HepG2 (cell line): Measurements from ENCODE around the gene LYSMD1. TPM values are rescaled to one million over a fixed set of nuclear protein-coding genes. Genes with fewer than 3 reads are reported as not detected.
A peak's percentile ranks its signal among the peaks of the same experiment; 100 is the strongest.
"Not testable (repeated sequence)": the region's sequence is repeated elsewhere in the genome, so short reads cannot be mapped to it uniquely, and the experiment has no call there.

ENCODE experiments used
- ATAC-seq: fragments of 200-7000 bp; cut with Tn5 transposase; 3 replicates; pipeline ENCODE4 v1.9.1; 2020; ENCODE audit warnings: mild to moderate bottlenecking, moderate library complexity
- BruUV-seq: library from RNA; stranded (reverse); fragments of 400-500 nt; replicated peaks from 2 replicates; lab custom pipeline; 2021; lab: Mats Ljungman, UMichigan
- CTCF ChIA-PET: fragments of 300-600 bp; formaldehyde crosslinking; extraction: SDS; loops from one replicate; lab custom pipeline; 2021; ENCODE audit warnings: low total read pairs, inconsistent platforms, low intra/inter-chr PET ratio; lab: Yijun Ruan, JAX
- POLR2A ChIA-PET: fragments of 350-600 bp; sonication (Branson Sonifier 250); formaldehyde crosslinking; loops from one replicate; lab custom pipeline; 2020; ENCODE audit warnings: antibody characterized with exemption, inconsistent platforms; lab: Yijun Ruan, JAX
- DNase-seq: peaks from one replicate; pipeline ENCODE4 v3.0.0-alpha.2; 2015; ENCODE audit warnings: low spot score
- FAIRE-seq: peaks from 3 replicates; lab custom pipeline; 2011; peaks lifted over from hg19 to GRCh38; lab: Jason Lieb, UNC
- H2AFZ ChIP-seq: one replicate; pipeline ENCODE4 v1.6.1; 2011; ENCODE audit warnings: low read length, inconsistent platforms
- H3K27ac ChIP-seq: fragments of 300-600 bp; 3 replicates; pipeline ENCODE4 v1.8.0; 2011; ENCODE audit warnings: mixed run types, mild to moderate bottlenecking, mixed read lengths, low read length, inconsistent platforms; ENCODE audit not compliant: insufficient read depth; ENCODE audit errors: extremely low read length
- H3K27me3 ChIP-seq, 2 experiments: fragments of 200-600 bp in 1 of 2; 2 replicates in 1 of 2; 3 replicates in 1 of 2; pipeline versions ENCODE4 v1.6.0 to v1.8.0; 2011; ENCODE audit warnings: low read length in 2 of 2, mild to moderate bottlenecking in 2 of 2, moderate library complexity in 2 of 2, inconsistent platforms in 1 of 2; ENCODE audit not compliant: insufficient read depth in 2 of 2, control insufficient read depth in 1 of 2
- H3K36me3 ChIP-seq, 2 experiments: fragments of 200-600 bp in 1 of 2; replicated peaks in 1 of 2; 2 replicates in 1 of 2; 3 replicates in 1 of 2; pipeline versions ENCODE4 v1.5.1 to v1.8.0; 2011; ENCODE audit warnings: low read length in 2 of 2, inconsistent platforms in 1 of 2; ENCODE audit not compliant: insufficient read depth in 2 of 2, control insufficient read depth in 1 of 2
- H3K4me1 ChIP-seq: 2 replicates; pipeline ENCODE4 v1.5.1; 2012; ENCODE audit warnings: low read length, inconsistent platforms; ENCODE audit not compliant: insufficient read depth
- H3K4me2 ChIP-seq: 2 replicates; pipeline ENCODE4 v1.6.0; 2011; ENCODE audit warnings: low read depth, low read length, inconsistent platforms
- H3K4me3 ChIP-seq, 3 experiments: fragments of 200-600 bp in 1 of 3; sonication (generic), shearing (Covaris generic) in 1 of 3; replicated peaks in 1 of 3; 2 replicates each; pipeline ENCODE4 v1.5.1; 2011 to 2016; ENCODE audit warnings: low read length in 3 of 3, inconsistent platforms in 2 of 3, low read depth in 2 of 3, mild to moderate bottlenecking in 2 of 3, control low read depth in 1 of 3, mixed read lengths in 1 of 3; ENCODE audit not compliant: insufficient read depth in 1 of 3
- H3K79me2 ChIP-seq: one replicate; pipeline ENCODE4 v1.6.1; 2011; ENCODE audit warnings: low read length, inconsistent platforms; ENCODE audit not compliant: insufficient read depth
- H3K9ac ChIP-seq: 2 replicates; pipeline ENCODE4 v1.6.0; 2011; ENCODE audit warnings: mild to moderate bottlenecking, low read depth, low read length, inconsistent platforms; ENCODE audit not compliant: insufficient read depth
- H3K9me3 ChIP-seq: 2 replicates; pipeline ENCODE4 v1.5.1; 2012; ENCODE audit warnings: mild to moderate bottlenecking, low read length
- H4K20me1 ChIP-seq: 2 replicates; pipeline ENCODE4 v1.6.0; 2011; ENCODE audit warnings: inconsistent platforms, mild to moderate bottlenecking, low read length, moderate library complexity; ENCODE audit not compliant: insufficient read depth
- ARID5B ChIP-seq: IDR thresholded peaks from 2 replicates; pipeline ENCODE4 v1.4.0; 2020; ENCODE audit warnings: mild to moderate bottlenecking, missing genetic modification reagents
- ATF1 ChIP-seq: IDR thresholded peaks from 2 replicates; pipeline ENCODE4 v1.6.1; 2016; ENCODE audit warnings: mild to moderate bottlenecking, control low read depth
- CREB1 ChIP-seq, 2 experiments: fragments of 450-650 bp in 1 of 2; IDR thresholded peaks; 2 replicates each; pipeline ENCODE4 v1.6.1; 2016 to 2017; ENCODE audit warnings: control low read depth in 1 of 2, mild to moderate bottlenecking in 1 of 2, missing compliant biosample characterization in 1 of 2, missing genetic modification characterization in 1 of 2
- CREM ChIP-seq, 2 experiments: sonication (generic) in 1 of 2; formaldehyde crosslinking in 1 of 2; IDR thresholded peaks; 2 replicates each; pipeline versions ENCODE4 v1.4.0 to v1.6.1; 2016 to 2020; ENCODE audit warnings: antibody characterized with exemption in 1 of 2, mild to moderate bottlenecking in 1 of 2, missing genetic modification reagents in 1 of 2
- FOSL2 ChIP-seq: sonication (generic); formaldehyde crosslinking; IDR thresholded peaks from 2 replicates; pipeline ENCODE4 v1.4.0; 2020; ENCODE audit warnings: missing genetic modification reagents
- FOXK1 ChIP-seq: sonication (generic); formaldehyde crosslinking; IDR thresholded peaks from 2 replicates; pipeline ENCODE4 v1.4.0; 2020; ENCODE audit warnings: low read depth, missing genetic modification reagents, borderline replicate concordance
- PATZ1 ChIP-seq: sonication (generic); formaldehyde crosslinking; IDR thresholded peaks from 2 replicates; pipeline ENCODE4 v1.4.0; 2020; ENCODE audit warnings: missing genetic modification reagents
- THRA ChIP-seq: sonication (generic); formaldehyde crosslinking; IDR thresholded peaks from 2 replicates; pipeline ENCODE4 v1.4.0; 2020; ENCODE audit warnings: missing genetic modification reagents, borderline replicate concordance
- YEATS4 ChIP-seq: sonication (generic); formaldehyde crosslinking; IDR thresholded peaks from 2 replicates; pipeline ENCODE4 v1.4.0; 2020; ENCODE audit warnings: missing genetic modification reagents, borderline replicate concordance
- ZBTB10 ChIP-seq: sonication (generic); formaldehyde crosslinking; IDR thresholded peaks from 2 replicates; pipeline ENCODE4 v1.4.0; 2020; ENCODE audit warnings: missing genetic modification reagents, borderline replicate concordance
- WGBS: methylation state at CpG from one replicate; pipeline ENCODE4 v1.1.6; 2017; ENCODE audit warnings: low lambda C conversion rate; 5-methylcytosine and 5-hydroxymethylcytosine counted together
- in situ Hi-C: cut with HindIII; loops from 2 replicates; pipeline ENCODE4 v1.10.0; 2017; ENCODE audit warnings: low pct_unique_long_range_greater_than_20kb; ENCODE audit not compliant: extremely low pct_ligation_motif_present
- intact Hi-C: fragments of 100-400 bp; cut with micrococcal nuclease; formaldehyde crosslinking; loops from one replicate; pipeline ENCODE4 v1.10.0; 2022; ENCODE audit not compliant: unreplicated experiment
- polyA plus RNA-seq, 8 experiments: library from polyadenylated mRNA; depleted of rRNA in 3 of 8; stranded (reverse) in 7 of 8; unstranded in 1 of 8; fragments of >200 nt; fragmentation: Illumina TruSeq in 4 of 8; extraction: Trizol in 4 of 8; gene quantifications; 2 replicates each; pipeline versions ENCODE4 v1.2.1 to v1.2.3, GENCODE V29; 2011 to 2016; ENCODE audit warnings: low read depth in 4 of 8, missing spikeins in 1 of 8, mixed read lengths in 1 of 8; ENCODE audit not compliant: insufficient read depth in 1 of 8
- total RNA-seq, 5 experiments: library from RNA; depleted of rRNA; stranded (reverse); fragments of >200 nt; fragmentation: Illumina TruSeq; extraction: Trizol; gene quantifications; 2 replicates each; pipeline ENCODE4 v1.2.3, GENCODE V29; 2016; ENCODE audit warnings: low read depth in 1 of 5

LYSMD1 gene
- total and polyA plus RNA-seq, 2 of the 13 experiments (the other 11 are each of a cell fraction or from before 2014, with no cell fraction given) = 3.8 to 4.8 TPM

- ChIA-PET CTCF (interaction anchor here (1.7 kb wide), 1 partner anchor 146 kb away, joined by 4 read pairs; no protein-coding TSS in a partner anchor), POLR2A (interaction anchor here (1.1 to 2.4 kb wide), 3 partner anchors 29 to 60 kb away, joined by 3 to 14 read pairs (median 5); partner anchors contain the start of genes LYSMD1, PSMD4 and SCNM1)
- H3K27me3 ChIP-seq; H3K9me3 ChIP-seq; ATAC-seq; in situ Hi-C loops; H2AFZ ChIP-seq; H4K20me1 ChIP-seq; H3K4me3 ChIP-seq; BruUV-seq; H3K36me3 ChIP-seq; FAIRE-seq; TF ChIP-seq CREM (CRISPR knock-in tag; IDR thresholded peaks at IDR 0.05): not testable (repeated sequence)
- H3K4me2 ChIP-seq = peak overlapping the region; percentile 59; the same call in 1 of the 2 replicates
- WGBS = 72% methylated on average over 17 of the region's 17 CpGs
- peak overlapping the region; percentile 89; the same call in 1 of the 2 replicates for H3K9ac ChIP-seq
- peaks cover 36% of the 10 kb centered on the region for H3K4me1 ChIP-seq
- peak; percentile 76 for DNase-seq
- H3K27ac ChIP-seq = peak overlapping the region; percentile 93
- intact Hi-C loops = loop anchor here (5.0 kb wide), 1 partner anchor 152 kb away; the partner anchor contains the start of gene RFX5
- peaks cover 14% of the 10 kb centered on the region for H3K79me2 ChIP-seq
- TF ChIP-seq ARID5B (CRISPR knock-in tag) (peak; percentile 21; the same call in 1 of the 2 replicates), YEATS4 (CRISPR knock-in tag) (0 out of 2 replicates have a peak, but pooled peaks have one; percentile 20), ZBTB10 (CRISPR knock-in tag) (peak; percentile 84; the same call in 1 of the 2 replicates), FOXK1 (CRISPR knock-in tag) (0 out of 2 replicates have a peak, but pooled peaks have one; percentile 20), FOSL2 (CRISPR knock-in tag) (peak; percentile 91), THRA (CRISPR knock-in tag) (peak; percentile 72; the same call in 1 of the 2 replicates), PATZ1 (CRISPR knock-in tag) (peak; percentile 81), CREM (IDR thresholded peaks at IDR 0.05) (peak; percentile 58; the same call in 1 of the 2 replicates), CREB1 (IDR thresholded peaks at IDR 0.05) (peak; percentile 85), CREB1 (CRISPR knock-in tag; IDR thresholded peaks at IDR 0.05) (peak; percentile 81), ATF1 (0 out of 2 replicates have a peak, but pooled peaks have one; percentile 34)
These were observed 29.3 kb upstream of the LYSMD1 start for GRCh38 chr1:151194894-151195594.
